GM18499 (cell line): Measurements from ENCODE around the gene CCDC6.

Experiments
- ATAC-seq: cut with Tn5 transposase; IDR thresholded peaks from one replicate; pipeline ENCODE4 v1.9.1; 2021; ENCODE audit warnings: moderate number of reproducible peaks; ENCODE audit not compliant: insufficient read depth, unreplicated experiment

The CCDC6 gene

DNA sequence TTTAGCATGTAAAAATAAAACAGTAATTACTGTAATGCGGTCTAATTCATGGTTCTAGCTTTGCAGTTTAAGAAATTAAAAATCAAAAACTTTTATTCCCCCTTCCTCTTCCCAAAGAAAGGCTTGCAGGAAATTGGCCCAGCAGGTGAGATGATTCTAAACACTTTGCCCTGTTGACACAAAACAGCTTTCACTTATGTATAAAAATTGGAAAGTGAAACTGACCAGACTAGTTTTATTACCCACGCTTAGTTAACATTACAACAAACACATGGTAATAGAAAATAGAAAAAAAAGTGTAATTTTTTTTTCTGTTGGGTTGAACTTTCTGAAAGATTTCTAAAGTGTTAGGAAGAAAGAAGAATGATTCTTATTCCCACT is 1.2 kb upstream of the CCDC6 start:
- ATAC-seq, result no peak

DNA sequence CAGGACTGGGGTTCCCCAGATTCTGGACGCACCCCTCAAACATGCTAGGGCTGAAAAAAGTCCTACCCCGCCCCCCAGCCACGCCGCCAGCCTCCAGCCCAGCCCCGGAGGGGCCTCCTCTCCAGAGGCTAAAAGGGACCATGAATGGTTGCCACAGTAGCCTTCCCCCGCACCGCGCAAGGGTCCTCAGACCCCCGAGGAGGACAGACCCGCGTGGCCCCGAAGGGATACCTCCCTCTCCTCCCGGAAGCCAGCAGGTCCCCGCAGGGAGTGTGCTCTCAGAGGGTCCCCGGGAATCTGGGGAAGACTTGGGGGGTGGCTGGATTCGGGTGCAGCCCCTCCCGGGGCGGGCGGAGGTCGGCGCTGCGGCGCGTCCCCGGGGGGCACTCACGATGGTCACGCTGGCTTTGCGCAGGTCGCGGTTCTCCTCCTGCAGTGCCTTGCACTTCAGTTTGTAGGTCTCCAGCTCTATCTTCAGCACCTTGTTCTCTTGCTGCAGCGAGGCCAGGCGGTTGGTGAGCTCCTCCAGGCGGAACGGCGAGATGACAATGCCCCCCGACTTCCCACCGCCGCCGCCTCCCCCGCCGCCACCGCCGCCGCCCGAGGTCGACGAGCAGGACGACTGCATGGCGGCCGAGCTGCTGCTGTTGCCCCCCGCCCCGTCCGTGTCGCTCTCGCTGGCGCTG is 482 bp downstream of the CCDC6 start:
- ATAC-seq, result peak; percentile 0

DNA sequence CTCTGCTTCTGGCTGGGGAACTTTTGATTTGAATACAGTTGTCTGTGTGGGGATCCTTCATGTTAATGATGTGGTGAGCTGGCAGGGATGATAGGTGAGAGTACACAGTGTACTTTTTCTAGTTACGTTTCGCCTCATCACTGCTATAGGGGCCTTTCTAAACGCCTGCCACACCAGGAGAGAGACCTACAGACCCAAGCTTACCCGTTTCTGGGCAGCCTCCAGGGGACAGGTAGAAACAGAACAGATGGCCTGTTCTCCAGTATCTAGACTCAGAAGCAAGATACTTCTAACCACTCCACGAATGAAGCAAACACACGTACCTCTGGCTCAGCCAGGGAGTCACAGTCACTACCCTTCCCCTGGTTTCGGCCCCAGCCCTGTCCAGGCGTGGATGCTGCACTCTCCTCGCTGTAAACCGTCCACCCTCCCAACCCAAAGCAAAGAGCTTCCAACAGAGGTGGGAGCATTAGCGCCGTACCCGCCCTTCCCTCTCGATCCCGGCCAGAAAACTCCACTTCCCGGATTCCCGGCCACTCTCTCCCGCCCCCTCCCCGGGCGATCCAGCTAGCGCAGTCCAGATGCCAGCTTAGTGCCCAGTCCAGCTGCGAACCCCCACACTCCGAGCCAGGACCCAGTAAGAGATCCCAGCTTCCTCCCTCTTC is 1.2 kb downstream of the CCDC6 start:
- ATAC-seq, result peak; percentile 46

GRCh38 chr10:59904426-59905065 is 1.8 kb downstream of the CCDC6 start:
- ATAC-seq, result no peak

- ATAC-seq, result no peak
Observed at GRCh38 chr10:59903871-59904270, 2.5 kb downstream of the CCDC6 start.

GRCh38 chr10:59902016-59902415 is 4.3 kb downstream of the CCDC6 start:
- ATAC-seq, result no peak

DNA sequence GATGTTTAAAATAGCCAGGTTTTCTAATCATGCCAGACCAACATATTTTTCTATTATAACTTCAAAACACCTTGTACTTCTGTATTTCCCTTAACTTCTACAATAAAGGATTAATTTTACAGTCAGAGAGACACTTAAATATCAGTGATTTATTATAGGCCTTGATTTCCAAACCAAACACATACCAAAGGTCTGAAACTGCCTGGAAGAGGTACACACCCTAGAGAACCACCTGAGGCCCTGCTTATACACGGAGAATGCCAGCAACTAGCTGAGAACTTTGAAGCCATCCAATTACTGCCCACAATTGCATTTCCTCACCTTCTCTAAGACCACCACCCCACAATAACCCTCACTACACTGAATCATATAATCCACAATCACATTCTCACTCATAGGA is 4.9 kb downstream of the CCDC6 start:
- no peak for ATAC-seq

- ATAC-seq, result no peak
Observed at GRCh38 chr10:59900048-59900727, 6.2 kb downstream of the CCDC6 start.

DNA sequence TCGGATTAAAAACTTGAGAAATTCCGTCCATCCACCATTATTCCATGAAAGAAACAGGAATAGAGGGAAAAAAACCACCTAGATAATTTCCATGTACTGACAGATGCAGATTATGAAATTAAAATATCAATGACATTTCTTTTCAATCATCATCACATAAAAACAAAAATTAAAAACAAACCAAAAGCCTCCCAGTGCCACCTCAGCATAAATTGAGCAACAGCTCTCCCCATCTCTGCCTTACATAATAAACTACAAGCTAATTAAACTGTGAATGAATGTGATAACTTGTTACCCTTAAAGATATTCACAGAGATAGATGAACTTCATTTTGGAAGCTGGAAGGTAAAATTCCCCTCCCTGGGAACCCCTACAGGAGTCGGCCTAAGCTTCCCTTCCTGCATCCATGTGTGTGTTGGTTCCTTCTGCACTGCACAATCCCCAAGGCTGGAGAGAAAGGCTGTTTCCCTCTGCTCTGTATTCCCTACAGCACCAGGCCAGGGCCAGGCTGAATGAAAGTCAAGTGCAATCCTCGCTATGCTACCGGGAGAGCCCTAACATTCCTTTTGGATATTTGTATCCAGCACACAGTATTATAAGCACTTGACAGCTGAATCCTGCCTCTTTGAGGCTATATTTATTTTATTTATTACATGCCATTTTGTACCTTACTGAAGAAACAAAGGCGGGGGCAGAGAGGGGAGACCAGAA is 8.1 kb downstream of the CCDC6 start:
- no peak for ATAC-seq

DNA sequence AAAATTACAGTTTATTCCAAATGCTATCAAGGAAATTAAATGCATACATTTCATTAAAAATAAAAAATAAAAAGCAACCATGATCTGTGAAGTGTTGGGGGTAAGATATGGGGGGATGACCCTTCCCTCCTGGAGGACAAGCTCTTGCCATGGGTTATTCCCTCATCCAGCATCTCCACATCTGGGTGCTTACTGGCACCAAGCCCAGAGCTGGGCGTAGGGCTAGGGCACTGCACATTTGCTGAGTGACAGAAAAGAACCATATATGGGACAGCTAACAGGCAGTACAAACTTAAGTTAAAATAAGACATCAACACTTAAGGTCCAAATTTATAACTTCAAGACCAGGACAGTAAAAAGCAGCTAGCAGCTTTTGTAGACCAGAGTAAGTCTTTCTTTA is 10.2 kb downstream of the CCDC6 start:
- no peak for ATAC-seq

- no peak for ATAC-seq
Observed at GRCh38 chr10:59895629-59896116, 10.7 kb downstream of the CCDC6 start.

DNA sequence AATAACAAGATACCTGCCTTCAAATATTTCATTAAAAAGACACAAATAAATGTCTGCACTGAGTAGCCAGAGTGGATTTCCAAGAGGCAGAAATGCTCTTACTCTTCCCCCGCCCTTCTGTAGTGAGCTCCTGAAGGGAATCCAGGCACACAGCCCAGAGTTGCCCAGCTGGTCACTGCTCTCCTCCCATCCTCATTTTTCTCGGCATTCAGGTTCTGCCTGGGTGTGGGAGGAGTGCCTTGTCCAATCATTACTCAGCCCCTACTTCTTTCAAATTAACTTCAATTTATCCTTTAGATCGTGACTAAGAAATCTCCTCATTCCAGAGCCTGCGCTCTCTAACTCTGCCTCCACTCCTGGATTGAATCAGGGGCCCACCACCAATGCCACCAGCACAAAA is 12.2 kb downstream of the CCDC6 start:
- ATAC-seq, result no peak

DNA sequence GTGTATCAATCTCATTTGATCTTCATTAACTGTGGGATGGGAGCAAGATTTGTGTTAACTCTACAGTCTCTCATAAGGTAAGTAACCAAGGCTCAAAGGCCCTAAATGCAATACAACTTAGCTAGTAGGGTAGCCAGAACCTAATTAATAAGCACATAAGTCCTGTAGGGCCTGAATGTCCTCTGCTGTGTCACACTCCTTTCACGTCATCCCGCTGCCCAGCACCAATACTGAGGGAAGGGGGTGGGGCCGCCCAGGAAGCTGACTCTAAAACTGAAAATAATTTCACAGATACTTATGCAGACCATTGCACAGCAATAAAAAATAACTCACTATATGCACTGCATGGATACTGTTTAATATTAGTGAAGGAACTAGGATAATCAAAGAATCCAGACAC is 13.7 kb downstream of the CCDC6 start:
- ATAC-seq, result no peak

DNA sequence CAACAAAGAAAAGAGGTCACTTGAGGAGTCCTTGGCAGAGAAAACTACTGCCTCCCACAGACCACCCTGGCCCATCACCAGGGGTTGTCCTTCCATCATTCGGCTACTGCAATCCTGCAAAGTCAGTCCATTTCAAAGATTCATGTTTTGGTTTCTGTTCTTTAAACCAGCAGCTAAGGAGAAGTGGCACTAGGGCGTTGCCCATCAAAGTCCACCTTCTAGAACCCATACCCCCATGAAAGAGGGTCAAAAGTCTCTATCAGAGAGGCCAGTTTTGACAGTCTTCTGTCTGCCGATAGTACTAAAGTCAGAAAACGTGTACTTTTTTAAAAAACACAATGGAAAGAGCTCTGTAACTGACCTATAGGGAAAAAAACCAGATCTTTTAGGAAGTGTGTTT is 14.4 kb downstream of the CCDC6 start:
- no peak for ATAC-seq

DNA sequence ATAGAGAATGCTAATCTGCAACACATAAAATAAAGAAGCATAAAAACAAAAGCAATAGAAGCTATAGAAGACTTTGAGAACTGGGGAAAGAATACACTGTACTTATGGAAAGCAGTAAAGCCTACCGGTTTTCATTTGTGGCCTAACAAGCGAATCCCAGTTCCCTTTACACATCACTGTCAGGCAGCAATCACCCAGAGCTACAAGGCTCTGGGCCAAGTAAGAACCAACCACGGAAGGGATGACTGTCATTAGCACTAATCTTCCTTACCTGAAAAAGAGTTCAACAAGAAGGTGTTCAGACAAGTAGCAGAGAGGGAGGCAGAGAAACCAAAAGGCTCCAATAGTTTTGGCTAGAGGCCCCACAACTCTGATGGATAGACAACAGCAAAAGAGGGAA is 15.0 kb downstream of the CCDC6 start:
- ATAC-seq, result no peak

DNA sequence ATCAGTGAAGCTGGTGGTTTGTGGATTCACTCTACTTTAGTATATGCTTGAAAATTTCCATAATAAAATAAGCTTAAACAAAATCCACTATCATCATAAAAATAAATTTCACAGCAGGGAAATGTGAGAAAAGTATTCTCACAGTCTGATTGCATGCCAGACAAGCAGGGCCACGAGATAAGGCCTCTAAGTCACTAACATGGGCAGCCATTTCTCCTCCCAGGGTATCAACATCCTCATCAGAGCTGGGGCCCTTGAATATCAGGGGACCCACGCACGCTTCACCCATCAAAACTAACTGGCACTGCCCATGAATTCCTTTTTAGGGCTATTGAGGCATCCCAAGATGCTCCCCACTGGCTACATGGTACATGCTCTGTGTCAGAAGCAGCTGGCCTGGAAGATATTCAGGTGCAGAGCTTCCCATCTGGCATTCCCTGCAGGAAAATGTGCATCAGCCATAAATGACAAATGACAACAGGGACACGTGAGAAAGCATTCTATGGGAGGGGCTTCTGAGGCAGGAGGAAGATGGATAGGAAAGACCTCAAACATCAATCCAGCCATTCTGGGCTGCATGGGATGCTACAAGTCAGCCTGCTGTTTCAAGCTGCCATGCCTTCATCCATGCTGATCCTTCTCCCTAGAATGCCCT is 17.4 kb downstream of the CCDC6 start:
- no peak for ATAC-seq

GRCh38 chr10:59887972-59888640 is 18.2 kb downstream of the CCDC6 start:
- ATAC-seq, result no peak

DNA sequence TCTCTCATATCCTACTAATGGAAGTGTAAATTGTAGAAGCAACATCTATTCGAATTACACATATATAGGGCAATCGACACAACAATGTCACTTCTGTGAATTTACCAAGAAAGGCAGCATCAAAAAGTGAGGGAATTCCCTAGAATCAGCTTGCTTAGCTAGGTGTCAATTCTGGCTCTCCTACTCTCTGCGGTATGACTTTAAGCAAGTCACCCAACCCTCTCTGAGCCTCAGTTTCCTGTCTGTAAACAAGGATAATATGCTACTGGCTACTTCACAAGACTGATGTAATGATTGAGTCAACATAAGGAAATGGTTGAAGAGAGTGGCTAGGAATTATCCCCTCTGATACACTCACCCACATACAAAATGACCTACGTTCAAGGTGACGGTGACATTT is 19.4 kb downstream of the CCDC6 start:
- no peak for ATAC-seq

- ATAC-seq, result peak; percentile 65
Observed at GRCh38 chr10:59885430-59886134, 20.8 kb downstream of the CCDC6 start.
